G401 (cell line): ENCODE results near the gene TBXA2R. TPM values are rescaled to one million over a fixed set of nuclear protein-coding genes. Genes with fewer than 3 reads are reported as not detected.
A peak's percentile ranks its signal among the peaks of the same experiment; 100 is the strongest.

Experiments
- DNase-seq: peaks from one replicate; pipeline ENCODE4 v3.0.0-alpha.2; 2015; ENCODE audit warnings: low spot score
- in situ Hi-C: cut with HindIII; loops from 2 replicates; pipeline ENCODE4 v1.10.0; 2016; ENCODE audit warnings: low sequenced_read_pairs, mixed read lengths
- total RNA-seq: library from RNA; depleted of rRNA; stranded (reverse); fragments of >200 nt; shearing (Covaris generic); gene quantifications from 2 replicates; pipeline ENCODE4 v1.2.3, GENCODE V29; 2014

TBXA2R gene
- total RNA-seq, 1 experiment from 2014 or later: 9.7 TPM

DNA sequence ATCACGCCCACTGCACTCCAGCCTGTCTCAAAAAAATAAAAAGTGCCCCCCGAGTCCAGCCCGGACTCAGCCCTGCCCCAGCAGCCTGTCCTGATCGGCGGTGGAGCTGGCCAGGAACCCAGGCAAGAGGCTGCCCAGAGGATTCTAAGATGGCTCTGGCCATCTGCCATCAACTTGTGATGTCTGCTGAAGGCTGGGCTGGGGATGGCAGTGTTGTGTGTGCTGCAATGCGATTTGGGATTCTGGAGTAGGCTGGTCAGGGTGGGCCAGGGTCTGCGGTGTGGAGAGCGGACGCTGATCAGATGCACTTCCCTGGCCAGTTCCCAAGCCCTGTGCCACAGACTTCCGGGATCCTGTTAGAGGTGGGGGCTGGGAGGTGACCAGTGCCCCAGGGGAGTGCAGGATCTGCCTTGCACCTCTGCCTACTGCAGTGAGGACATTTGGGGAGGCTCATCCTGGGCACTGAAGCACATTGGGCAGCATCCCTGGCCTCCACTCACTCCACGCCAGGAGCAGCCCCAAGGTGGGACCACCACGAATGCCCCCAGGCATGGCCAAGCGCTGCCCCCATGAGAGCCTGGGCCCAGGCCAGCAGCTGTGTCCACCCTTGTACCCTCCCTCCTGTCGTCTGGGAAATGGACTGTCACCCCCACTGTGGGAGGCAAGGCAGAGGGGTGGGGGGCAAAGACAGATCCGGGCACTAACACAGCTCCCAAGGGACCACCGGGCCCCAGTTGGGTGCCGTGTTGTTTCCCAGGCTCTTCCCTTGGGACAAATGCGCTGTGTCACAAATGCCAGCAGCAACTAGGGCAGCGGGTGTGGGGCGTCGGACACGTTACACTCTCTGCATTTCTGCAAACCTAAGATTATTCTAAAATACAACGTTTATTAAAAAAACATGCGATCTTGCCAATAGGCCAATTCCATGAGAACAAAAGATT lies 3.4 kb upstream of the TBXA2R start:
- in situ Hi-C loops: no loop called here

DNA sequence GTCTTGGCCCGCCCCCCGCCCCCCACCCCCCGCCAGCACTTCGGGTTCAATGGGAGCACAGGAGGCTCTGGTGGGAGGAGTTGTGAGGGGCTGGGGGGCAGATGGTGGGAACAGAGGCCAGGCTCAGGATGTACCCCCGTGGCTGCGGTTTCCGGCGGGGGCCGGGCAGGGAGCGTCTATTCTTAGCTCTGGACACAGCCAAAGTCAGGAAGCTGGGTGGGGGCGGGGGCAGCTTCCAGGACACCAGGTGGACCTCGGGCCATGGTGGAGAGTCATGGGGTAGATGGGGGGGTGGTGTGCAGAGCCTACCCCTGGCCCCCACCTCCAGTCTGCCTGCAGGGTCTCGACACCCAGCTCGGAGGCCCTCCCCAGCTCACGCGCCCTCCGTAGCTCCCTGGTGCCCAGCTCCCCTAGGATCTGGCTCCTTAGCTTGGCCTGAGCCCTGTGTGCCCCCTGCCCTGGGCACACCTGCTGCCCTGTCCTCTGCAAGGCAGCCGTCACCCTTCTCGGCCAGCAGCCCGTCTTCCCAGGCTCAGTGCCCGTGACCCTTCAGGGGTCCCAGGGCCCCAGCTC lies 2.2 kb upstream of the TBXA2R start:
- in situ Hi-C loops: no loop called here

More for the DNA sequence above, 3.4 kb upstream of the TBXA2R start:
- no peak for DNase-seq

DNA sequence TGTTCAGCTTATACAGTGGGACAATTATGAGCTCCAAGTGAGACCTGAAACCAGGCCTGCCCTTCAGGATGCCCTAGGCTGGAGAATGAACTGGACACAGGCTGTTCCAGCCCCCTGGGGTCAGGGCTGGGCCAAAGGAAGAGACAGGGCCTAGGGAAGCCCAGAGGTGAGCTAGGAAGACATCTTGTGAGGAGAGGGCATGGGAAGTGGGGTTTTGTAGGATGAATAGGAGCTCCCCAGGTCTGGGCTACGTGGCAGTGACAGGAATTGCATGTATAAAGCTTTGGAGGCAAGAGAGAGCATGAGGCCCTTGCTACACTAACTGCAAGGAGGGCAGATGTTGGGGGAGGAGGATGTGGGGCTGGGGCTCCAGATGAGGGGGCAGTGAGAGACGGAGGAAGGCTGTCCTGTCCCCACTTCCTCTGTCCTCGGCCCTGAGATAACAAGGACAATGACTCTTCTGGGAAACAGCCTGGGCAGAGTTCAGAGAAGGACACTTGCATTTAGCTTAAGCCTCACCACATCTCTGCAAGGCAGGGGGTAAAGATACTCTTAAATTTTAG lies 1.5 kb upstream of the TBXA2R start:
- in situ Hi-C loops: no loop called here
- DNase-seq: no peak

More for the DNA sequence above, 2.2 kb upstream of the TBXA2R start:
- DNase-seq: no peak

DNA sequence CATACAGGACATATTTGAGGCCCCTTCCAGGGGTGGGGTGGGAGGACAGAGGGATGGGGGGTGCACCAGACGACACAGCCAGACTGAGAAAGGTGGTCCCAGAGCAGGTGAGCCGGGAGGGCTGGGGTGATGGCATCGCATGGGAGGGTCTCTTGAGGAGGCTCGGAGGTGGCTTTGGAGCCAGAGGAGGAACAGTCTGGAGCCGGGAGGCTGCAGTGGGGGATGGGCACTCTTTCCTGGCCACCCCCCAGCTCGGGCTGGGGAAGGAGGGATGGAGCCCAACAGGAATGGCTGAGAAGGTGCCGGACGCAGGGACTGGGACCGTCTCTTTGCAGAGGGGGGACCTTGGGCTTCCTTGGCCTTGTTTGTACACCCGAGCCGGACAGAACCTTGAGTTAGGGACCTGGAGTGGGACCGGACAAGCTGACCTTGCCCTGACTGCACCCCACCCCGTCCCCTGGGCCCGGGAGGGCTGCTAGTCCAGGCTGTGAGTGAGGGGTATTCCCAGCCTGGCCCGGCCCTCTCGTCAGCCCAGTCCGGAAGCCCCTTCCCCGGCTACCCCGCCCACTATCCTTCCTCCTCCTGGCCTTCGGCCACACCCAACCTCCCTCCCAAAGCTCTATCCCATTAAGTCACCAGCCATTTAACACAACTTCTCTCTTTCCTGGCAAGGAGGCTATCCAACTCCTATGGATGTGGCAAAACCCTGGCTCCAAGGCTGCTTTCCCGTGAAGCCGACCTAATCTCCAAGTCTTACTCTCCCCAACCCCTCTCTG lies 816 bp upstream of the TBXA2R start:
- DNase-seq: peak; percentile 30
- in situ Hi-C loops: no loop called here

DNA sequence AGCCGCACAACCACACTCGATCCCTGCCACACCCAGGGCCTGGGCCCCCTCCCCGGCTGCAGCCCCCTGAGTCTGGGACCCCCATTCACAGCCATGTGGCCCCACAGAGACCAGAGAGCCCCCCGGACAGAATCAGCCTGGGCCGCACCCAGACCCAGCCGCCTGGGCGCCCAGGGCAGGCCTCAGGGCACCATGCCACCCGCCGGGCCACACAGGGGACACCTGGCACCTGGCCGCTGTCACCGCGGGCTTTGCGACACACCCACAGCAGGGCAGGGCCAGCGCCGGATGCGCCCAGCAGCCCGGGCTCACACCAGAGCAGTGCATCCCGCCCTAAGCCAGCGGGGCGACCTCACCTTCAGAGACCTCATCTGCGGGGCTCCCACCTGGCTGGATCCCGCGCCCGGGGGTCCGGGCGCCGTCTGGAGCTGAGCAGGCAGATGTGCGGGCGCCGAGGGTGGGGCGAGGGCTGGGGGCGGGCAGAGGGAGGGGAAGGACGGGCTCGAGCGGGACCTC lies 443 bp downstream of the TBXA2R start:
- in situ Hi-C loops: no loop called here

DNA sequence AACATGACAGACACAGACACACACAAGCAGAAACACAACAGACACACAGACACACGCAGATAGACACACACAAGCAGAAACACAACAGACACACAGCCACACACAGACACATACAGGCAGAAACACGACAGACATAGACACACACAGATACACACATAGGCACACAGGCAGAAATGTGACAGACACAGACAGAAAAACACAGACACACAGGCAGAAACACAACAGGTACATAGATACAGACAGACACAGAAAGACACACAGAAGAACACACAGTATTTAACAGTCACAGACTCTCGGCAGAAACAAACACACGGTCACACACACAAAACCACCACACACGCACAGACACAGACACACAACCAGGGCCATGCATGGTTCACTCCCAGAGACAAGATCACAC lies 905 bp downstream of the TBXA2R start:
- DNase-seq: no peak
- in situ Hi-C loops: no loop called here

More for the DNA sequence above, 443 bp downstream of the TBXA2R start:
- DNase-seq: no peak

DNA sequence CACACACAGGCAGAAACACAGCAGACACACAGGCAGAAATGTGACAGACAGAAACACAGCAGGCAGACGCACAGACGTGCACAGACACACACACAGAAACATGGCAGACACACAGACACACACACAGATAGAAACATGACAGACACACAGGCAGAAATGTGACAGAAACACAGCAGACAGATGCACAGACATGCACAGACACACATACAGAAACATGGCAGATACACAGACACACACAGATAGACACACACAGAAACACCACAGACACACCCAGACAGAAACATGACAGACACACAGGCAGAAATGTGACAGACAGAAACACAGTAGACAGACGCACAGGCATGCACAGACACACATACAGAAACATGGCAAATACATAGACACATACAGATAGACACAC lies 1.3 kb downstream of the TBXA2R start:
- in situ Hi-C loops: no loop called here
- DNase-seq: no peak

DNA sequence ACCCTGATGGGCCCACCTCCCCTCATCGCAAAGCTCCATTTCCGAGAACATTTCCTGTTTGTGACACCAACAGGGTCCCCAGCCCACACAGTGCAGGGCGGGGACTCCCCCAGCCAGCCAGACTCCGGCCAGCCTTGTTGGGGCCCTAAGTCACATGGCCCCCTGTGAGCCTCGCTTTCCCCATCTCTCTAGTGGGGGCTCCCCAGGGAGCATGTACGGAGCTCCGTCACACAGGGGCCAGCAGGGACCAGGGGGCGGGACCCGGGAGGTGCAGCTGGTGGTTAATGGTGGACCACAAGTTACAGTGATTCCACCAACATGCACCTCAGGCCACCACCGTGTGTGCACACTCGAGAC lies 1.7 kb downstream of the TBXA2R start:
- no peak for DNase-seq
- in situ Hi-C loops: no loop called here

DNA sequence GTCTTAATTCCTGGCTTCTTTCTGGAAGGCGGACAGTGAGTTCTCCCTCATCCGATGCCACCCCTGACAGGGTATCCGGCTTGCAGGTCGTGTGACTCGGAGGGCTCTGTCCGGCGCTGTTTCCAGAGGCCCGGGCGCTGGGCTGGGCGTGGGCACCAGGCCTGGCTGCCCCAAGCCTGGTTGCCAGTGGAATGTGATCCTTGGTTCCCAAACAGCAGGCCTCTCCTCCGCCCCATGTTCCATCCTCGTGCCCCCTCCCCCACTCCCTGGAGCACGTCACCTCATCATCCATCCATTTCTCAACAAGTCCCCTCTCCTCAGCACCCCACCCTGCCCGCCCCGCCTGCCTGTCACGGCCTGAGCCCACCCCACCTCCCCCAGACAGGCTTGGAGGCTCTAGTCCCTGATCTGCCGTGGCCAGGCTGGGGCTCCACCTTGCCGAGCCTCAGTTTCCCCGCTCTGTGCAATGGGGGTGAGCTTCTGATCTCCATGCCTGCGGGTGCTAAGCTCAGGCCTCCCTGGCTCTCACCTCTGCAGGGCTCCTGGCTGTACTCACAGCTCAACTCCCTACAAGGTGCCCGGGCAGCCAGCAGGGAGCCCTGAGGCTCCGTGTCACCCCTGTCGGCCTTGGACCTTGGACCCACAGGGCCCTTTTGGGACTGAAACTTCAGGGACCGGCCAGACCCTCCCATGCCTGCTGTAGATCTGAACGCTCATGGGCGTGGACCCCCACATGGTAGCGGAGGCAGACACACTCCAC lies 2.3 kb downstream of the TBXA2R start:
- in situ Hi-C loops: no loop called here
- no peak for DNase-seq

DNA sequence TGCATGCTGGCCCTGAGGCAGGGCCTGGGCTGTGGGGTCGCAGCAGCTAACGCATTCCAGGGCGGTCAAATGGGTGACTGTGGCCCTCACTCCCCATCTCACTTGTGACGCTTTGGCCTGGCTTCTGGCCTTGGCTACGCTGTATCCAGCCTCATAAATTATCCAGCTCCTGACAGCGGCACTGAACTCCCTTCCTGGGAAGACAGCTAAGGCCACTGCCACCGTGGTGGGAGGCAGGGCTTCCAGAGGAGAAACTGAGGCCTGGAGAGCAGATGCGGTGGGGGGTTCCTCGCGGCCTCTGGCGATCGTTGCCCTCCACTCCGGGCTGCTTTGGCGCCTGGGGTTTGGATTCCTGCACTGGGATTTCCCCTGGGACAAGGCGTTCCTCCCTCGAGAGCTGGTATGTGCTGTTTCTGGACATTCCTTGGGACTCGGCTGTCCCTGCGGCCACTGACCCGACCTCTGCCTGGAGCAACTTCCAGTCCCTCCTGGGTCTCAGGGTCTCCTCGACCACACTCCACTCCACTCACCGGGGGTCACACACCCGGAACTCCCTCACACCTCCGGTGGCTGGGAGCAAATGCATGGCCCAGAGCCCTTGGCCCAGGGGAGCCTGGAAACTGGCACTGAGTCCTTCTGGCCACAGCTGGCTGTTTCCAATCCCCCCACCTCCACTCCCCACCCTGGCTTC lies 3.4 kb downstream of the TBXA2R start:
- DNase-seq: no peak
- in situ Hi-C loops: no loop called here

DNA sequence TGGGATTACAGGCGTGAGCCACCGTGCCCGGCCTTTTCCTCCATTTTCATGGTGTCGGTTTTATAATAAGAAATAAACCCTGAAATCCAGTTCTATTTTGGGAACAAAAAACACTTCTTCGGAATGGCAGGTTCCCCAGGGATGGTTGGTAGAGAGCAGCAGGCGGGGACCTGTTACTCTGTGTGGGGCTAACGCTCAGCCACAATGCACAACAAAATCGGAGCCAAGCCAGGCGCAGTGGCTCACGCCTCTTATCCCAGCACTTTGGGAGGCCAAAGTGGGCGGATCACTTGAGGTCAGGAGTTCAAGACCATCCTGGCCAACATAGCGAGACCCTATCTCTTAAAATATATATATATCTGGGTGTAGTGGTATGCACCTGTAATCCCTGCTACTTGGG lies 5.7 kb downstream of the TBXA2R start:
- no peak for DNase-seq
- in situ Hi-C loops: no loop called here

DNA sequence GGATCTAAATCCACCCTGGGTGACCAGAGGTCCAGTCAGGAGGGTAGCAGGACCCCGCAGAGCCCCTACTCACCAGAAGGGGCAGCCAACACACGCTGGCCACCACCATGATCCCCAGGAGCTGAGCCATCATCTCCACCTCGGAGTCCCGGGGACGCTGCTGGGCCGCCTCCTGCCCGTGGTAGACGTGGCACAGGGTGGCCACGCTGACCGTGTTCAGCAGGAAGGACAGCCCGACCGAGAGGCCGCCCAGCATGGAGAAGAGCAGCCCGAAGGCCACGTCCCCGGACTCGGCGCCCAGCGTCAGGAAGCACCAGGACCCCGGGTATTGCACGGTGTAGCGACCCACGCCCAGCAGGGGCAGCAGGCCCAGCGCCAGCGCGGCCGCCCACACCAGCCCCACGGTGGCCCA lies 6.9 kb downstream of the TBXA2R start:
- DNase-seq: no peak
- in situ Hi-C loops: no loop called here

DNA sequence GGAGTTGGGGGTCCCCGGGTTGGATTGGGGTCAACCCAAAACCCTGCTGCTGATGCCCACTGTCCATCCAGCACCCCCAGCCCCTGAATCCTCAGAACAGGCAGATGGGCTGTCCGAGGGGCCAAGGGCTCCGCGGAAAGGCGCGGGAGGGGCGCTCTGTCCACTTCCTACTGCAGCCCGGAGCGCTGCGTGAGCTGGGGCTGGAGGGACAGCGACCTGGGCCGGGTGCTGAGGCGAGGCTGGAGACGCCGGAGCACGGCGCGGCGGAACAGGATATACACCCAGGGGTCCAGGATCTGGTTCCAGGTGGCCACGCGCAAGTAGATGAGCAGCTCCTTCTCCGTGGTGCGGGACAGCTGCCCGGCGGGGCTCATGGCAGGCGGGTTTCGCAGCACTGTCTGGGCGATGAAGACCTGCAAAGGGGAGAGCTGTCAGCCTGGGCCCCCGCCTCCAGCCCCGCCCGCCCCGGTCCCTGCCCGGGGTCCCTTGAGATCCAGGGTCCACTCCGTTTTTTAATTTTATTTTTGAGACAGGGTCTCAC lies 11.1 kb downstream of the TBXA2R start:
- in situ Hi-C loops: no loop called here
- DNase-seq: no peak

DNA sequence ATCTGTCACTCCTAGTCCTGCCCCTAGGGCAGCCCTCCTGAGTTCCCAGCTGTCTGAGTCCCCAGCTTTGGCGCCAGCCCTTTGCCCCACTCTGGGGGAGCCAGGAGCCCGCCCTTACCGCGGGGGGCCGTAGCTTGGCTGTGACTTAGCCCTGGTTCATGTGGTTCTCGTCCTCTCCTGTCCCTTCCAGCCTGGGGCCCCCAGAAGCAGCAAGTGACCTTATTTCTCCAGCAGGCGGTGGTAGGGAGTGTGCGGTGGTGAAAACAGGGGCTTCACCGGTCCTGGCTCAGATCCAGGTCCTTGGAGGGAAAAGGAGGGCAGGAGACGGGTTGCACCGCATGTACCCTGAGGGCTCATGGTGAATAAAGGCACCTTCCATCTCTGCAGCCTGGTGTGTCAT lies 13.5 kb downstream of the TBXA2R start:
- in situ Hi-C loops: no loop called here
- DNase-seq: no peak

DNA sequence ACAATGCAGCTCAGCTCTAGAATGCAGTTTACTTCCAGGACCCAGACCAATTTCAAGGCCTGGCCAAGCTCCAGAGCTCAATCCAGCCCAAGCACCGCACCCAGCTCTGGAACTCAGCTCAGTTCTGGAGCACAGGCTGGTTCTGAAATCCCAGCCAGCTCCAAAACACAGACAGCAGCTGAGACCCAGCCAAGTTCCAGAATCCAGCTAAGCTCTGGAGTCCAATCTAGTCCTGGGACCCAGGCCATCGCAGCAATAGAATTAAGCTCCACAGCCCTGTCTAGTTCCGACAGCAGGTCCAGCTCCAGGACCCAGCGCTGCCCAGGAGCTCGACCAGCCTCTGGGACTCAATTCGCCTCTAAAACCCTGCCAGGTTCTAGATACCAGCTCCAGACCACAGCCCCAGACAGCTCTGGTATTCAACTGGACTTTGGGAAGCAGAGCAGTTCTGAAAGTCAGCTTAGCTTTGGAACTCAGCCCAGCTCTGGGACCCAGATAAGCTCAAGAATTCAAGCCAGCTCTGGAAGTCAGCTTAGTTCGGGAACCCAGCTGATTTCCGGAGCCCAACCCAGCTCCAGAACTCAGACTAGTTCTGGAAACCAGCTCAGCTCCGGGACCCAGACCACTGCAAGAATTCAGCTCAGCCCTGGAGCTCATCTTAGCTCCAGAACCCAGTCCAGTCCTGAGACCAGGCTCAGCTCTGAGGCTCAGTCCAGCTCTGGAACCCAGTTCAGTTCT lies 14.6 kb downstream of the TBXA2R start:
- DNase-seq: no peak

DNA sequence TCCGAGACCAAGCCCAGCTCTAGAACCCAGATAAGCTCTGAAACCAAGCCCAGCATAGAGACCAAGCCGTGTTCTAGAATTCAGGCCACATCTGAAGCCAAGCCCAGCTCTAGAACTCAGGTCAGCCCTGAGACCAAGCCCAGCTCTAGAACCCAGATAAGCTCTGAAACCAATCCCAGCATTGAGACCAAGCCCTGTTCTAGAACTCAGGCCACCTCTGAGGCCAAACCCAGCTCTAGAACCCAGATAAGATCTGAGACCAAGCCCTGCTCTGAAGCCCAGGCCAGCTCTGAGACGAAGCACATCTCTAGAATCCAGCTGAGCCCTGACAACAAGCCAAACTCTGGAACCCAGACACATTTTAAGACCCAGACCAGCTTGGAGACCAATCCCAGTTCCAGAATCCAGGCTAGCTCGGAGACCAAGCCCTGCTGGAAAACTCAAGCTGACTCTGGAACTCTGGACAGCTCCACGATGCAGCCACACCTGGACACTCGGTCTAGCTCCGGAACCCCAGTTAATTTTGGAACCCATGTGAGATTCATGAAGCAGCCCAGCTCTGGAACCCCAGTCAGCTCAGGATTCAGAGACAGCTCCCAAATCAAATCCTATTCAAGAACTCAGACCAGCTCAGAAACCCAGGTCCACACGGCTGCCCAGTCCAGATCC lies 15.6 kb downstream of the TBXA2R start:
- no peak for DNase-seq
- in situ Hi-C loops: no loop called here

More for the DNA sequence above, 14.6 kb downstream of the TBXA2R start:
- in situ Hi-C loops: no loop called here

DNA sequence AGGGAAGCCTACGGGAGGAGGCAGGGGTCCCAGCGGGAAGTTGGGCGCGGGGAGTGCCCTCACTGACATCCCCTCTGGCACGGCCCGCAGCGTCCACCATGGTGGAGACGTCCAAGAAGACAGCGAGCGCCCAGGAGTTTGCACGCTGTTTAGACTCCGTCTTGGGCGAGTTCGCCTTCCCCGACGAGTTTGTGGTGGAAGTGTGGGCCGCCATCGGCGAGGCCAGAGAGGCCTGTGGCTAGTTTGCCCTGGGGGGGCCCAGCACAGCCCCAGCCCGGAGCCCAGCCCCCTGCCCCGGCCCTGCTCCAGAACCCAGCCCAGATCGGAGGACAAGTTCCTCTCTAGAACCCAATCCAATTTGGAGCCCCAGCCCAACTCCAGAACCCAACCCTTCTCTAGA lies 16.7 kb downstream of the TBXA2R start:
- DNase-seq: no peak
- in situ Hi-C loops: no loop called here
